HUES64 (cell line): Measurements from ENCODE around the gene KIF17. TPM values are rescaled to one million over a fixed set of nuclear protein-coding genes. Genes with fewer than 3 reads are reported as not detected.

ENCODE experiments used
- H3K27ac ChIP-seq: 2 replicates; pipeline ENCODE4 v1.7.0; 2013; ENCODE audit warnings: low read depth, low read length, inconsistent platforms
- H3K27me3 ChIP-seq: 2 replicates; pipeline ENCODE4 v1.6.1; 2013; ENCODE audit warnings: mild to moderate bottlenecking, low read length; ENCODE audit not compliant: insufficient read depth
- H3K36me3 ChIP-seq: 2 replicates; pipeline ENCODE4 v1.6.1; 2013; ENCODE audit warnings: mild to moderate bottlenecking, low read length; ENCODE audit not compliant: insufficient read depth
- H3K4me1 ChIP-seq: 2 replicates; pipeline ENCODE4 v1.6.1; 2013; ENCODE audit warnings: mild to moderate bottlenecking, low read length, moderate library complexity; ENCODE audit not compliant: insufficient read depth
- H3K4me3 ChIP-seq: 2 replicates; pipeline ENCODE4 v1.5.1; 2013; ENCODE audit warnings: mild to moderate bottlenecking, low read length, moderate library complexity
- H3K9ac ChIP-seq: 2 replicates; pipeline ENCODE4 v1.6.1; 2013; ENCODE audit warnings: mild to moderate bottlenecking, low read depth, low read length
- H3K9me3 ChIP-seq: 2 replicates; pipeline ENCODE4 v1.6.1; 2013; ENCODE audit warnings: low read depth, low read length; ENCODE audit not compliant: insufficient read depth
- WGBS: fragments of 150-250, 120-280 bp; methylation state at CpG from one replicate; pipeline ENCODE4 v1.1.7; 2013; ENCODE audit warnings: missing lambda C conversion rate; 5-methylcytosine and 5-hydroxymethylcytosine counted together
- polyA plus RNA-seq, 2 experiments: library from polyadenylated mRNA; stranded (reverse); fragments of 50-300 nt; gene quantifications; one replicate each; pipeline ENCODE4 v1.2.3, GENCODE V29; 2013

The KIF17 gene
- polyA plus RNA-seq (2013, experiment 1 of 2) = 3.4 TPM
- polyA plus RNA-seq (2013, experiment 2 of 2) = 5.7 TPM

GRCh38 chr1:20717452-20718342 lies at the start of gene KIF17:
Gene KIF17, minus strand, starts transcription at chr1:20718007. Its CDS starts 301 bp downstream, at chr1:20717706.
- H3K27me3 ChIP-seq = peaks cover 29% of the 10 kb centered on the region
- no peaks in the 10 kb centered on the region for H3K9me3 ChIP-seq
- WGBS = 3% methylated on average over 112 of the region's 112 CpGs
- H3K27ac ChIP-seq = no peak within 1 kb of the TSS; the same call in 1 of the 2 replicates
- H3K36me3 ChIP-seq = 0 out of 2 replicates have a peak, but pooled peaks cover 3% of the 10 kb centered on the region
- peak within 1 kb of the TSS; percentile 60; the same call in 1 of the 2 replicates for H3K9ac ChIP-seq
- no peaks in the 10 kb centered on the region for H3K4me1 ChIP-seq
- H3K4me3 ChIP-seq = peak within 1 kb of the TSS; percentile 69

DNA sequence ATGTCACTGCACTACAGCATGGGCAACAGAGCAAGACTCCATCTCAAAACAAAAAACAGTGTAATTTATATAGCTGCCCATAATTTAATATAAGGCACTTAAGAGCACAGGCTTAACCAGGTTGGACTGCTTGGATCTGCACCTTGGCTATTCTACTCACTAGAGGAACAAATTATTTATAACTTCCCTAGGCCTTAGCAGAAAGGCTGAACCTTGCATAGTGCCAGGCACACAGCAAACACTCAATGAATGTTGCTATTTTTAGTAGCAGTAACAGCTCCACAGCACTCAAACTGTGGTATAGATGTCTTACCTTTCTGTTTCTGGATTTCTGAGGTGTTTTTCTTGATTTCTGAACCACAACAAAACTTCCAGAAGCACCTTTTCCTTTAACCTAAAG lies 49.5 kb upstream of the KIF17 start:
- Histone ChIP-seq H3K9ac (no peak overlapping the region), H3K36me3 (peaks cover 99% of the 10 kb centered on the region), H3K4me3 (no peak overlapping the region), H3K27ac (no peak overlapping the region), H3K9me3 (no peaks in the 10 kb centered on the region), H3K27me3 (no peaks in the 10 kb centered on the region), H3K4me1 (peaks cover 3% of the 10 kb centered on the region; the same call in 1 of the 2 replicates)

DNA sequence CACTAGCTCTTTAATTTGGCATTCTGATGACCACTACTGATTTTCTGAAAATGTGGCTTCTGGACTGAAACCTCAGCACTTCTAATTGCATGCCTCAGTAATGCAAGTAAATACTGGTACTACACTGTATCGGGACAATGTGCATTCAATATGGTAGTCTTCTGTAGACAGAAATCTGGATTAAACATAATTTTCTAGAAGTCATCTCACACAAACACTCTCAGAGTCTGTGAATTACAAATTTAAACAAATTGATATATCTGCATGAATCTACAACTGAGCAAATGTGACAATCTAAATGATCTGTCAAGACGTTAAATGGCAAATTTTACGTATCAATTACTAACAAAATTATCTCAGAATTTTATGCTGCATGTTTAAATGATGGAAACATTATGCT lies 45.6 kb upstream of the KIF17 start:
- Histone ChIP-seq H3K27ac (no peak overlapping the region), H3K9me3 (no peaks in the 10 kb centered on the region), H3K4me3 (no peak overlapping the region), H3K27me3 (no peaks in the 10 kb centered on the region), H3K36me3 (peaks cover 98% of the 10 kb centered on the region), H3K9ac (no peak overlapping the region), H3K4me1 (peaks cover 3% of the 10 kb centered on the region; the same call in 1 of the 2 replicates)
- WGBS = 90% methylated on average over 2 of the region's 3 CpGs

GRCh38 chr1:20760322-20760721 lies 42.5 kb upstream of the KIF17 start:
- H3K4me3 ChIP-seq = no peak overlapping the region
- peaks cover 97% of the 10 kb centered on the region for H3K36me3 ChIP-seq
- no peaks in the 10 kb centered on the region for H3K27me3 ChIP-seq
- no peak overlapping the region for H3K27ac ChIP-seq
- WGBS = 96% methylated on average over 6 of the region's 6 CpGs
- H3K9me3 ChIP-seq = no peaks in the 10 kb centered on the region
- no peak overlapping the region for H3K9ac ChIP-seq
- H3K4me1 ChIP-seq = peaks cover 3% of the 10 kb centered on the region; the same call in 1 of the 2 replicates

DNA sequence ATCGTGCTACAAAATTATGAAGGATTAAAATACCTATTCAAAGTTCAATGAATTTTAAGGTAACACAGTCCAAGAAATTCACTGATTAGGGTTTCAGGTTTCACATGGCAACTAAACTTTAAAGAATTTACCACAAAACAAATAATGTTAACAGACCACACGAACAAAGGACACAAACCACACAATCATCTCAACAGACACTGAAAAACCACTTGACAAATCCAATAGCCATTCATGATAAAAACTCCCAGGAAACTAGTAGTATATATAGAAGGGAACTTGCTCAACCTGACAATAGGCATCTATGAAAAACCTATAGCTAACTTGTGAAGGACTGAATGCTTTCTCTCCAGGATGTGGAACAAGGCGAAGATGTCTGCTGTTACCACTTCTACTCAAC lies 35.8 kb upstream of the KIF17 start:
- Histone ChIP-seq H3K4me3 (no peak overlapping the region), H3K27ac (no peak overlapping the region), H3K27me3 (no peaks in the 10 kb centered on the region), H3K4me1 (0 out of 2 replicates have a peak, but pooled peaks cover 5% of the 10 kb centered on the region), H3K9me3 (no peaks in the 10 kb centered on the region), H3K9ac (no peak overlapping the region), H3K36me3 (peaks cover 86% of the 10 kb centered on the region)
- 96% methylated on average over 2 of the region's 3 CpGs for WGBS

DNA sequence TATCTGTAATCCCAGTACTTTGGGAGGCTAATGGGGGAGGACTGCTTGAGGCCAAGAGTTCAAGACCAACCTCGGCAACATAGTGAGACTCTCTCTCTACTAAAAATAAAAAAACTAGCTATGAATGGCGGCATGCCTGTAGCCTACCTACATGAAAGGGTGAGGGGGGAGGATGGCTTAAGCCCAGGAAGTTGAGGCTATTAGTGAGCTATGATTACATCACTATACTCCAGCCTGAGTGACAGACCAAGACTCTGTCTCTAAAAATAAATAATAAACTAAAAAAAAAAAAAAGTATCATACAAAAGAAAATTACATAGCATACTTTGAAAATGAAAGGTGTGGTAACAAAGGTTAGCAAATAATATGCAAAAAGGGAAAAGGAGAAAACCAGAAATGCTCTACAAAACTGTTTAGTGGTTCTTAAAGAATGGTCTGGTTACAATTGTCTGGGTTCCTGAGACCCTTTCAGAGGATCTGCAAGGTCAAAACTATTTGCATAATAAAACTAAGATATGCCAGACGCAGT lies 33.7 kb upstream of the KIF17 start:
- Histone ChIP-seq H3K9ac (no peak overlapping the region), H3K9me3 (no peaks in the 10 kb centered on the region), H3K4me1 (0 out of 2 replicates have a peak, but pooled peaks cover 5% of the 10 kb centered on the region), H3K36me3 (peaks cover 89% of the 10 kb centered on the region), H3K27ac (no peak overlapping the region), H3K27me3 (no peaks in the 10 kb centered on the region), H3K4me3 (no peak overlapping the region)
- WGBS = 65% methylated on average over 1 of the region's 3 CpGs

- H3K4me1 ChIP-seq = no peaks in the 10 kb centered on the region
- H3K9ac ChIP-seq = no peak overlapping the region
- H3K9me3 ChIP-seq = no peaks in the 10 kb centered on the region
- H3K27me3 ChIP-seq = no peaks in the 10 kb centered on the region
- peaks cover 93% of the 10 kb centered on the region for H3K36me3 ChIP-seq
- no peak overlapping the region for H3K27ac ChIP-seq
- no peak overlapping the region for H3K4me3 ChIP-seq
Measured at GRCh38 chr1:20742671-20743070, 24.9 kb upstream of the KIF17 start.

DNA sequence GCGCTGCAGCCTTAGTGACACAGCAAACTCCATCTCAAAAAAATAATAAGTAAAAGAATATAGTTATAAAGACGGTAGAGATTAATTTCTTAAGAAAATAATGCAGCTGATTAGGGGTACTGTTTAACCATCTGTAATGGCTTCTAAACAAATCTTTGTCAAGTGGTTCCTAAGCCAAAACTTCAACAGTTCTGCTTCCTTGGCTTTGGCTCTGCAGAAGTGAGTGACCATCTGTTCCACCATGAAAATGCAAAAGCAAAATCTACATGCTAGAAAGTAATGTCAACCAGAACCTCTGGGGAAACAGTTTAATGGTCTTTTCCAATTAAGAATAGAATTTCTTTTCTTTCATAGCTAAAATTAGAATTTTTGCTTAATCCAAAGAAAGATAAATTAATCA lies 23.0 kb upstream of the KIF17 start:
- Histone ChIP-seq H3K4me1 (no peaks in the 10 kb centered on the region), H3K36me3 (peaks cover 74% of the 10 kb centered on the region), H3K27ac (no peak overlapping the region), H3K9ac (no peak overlapping the region), H3K27me3 (no peaks in the 10 kb centered on the region), H3K9me3 (no peaks in the 10 kb centered on the region), H3K4me3 (no peak overlapping the region)
- 100% methylated on average over 1 of the region's 2 CpGs for WGBS

- Histone ChIP-seq H3K9ac (no peak overlapping the region), H3K4me3 (no peak overlapping the region), H3K9me3 (no peaks in the 10 kb centered on the region), H3K27ac (no peak overlapping the region), H3K36me3 (peaks cover 59% of the 10 kb centered on the region), H3K27me3 (peaks cover under 1% of the 10 kb centered on the region; the same call in 1 of the 2 replicates), H3K4me1 (no peaks in the 10 kb centered on the region)
- WGBS = 88% methylated on average over 2 of the region's 2 CpGs
Measured at GRCh38 chr1:20739225-20739624, 21.4 kb upstream of the KIF17 start.

DNA sequence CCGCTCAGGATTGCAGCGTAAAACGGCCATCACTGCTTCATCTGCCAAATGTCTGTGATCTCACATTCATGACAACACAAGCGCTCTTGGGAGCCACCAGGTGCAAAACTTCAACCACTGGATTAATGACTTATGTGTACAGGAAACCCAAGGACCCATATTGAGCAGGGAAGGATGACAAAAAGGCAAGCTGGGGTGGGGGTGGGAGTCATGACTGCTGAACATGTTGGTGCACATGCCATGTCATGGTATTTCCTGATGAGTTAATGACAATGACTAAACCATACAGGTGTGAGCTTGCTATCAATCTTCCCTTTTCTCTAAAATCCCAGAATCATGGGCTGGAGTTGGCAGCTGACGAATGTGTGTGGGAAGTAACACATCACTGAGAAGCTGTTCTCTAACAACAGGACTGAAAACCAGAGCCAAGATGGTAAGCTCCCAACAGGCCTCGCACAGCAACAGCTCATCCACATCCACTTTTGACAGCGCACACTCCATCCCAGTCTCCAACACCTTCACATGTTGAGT lies 17.8 kb upstream of the KIF17 start:
- 91% methylated on average over 7 of the region's 7 CpGs for WGBS
- Histone ChIP-seq H3K4me1 (peaks cover 6% of the 10 kb centered on the region; the same call in 1 of the 2 replicates), H3K36me3 (peaks cover 23% of the 10 kb centered on the region), H3K27ac (no peak overlapping the region), H3K9ac (no peak overlapping the region), H3K4me3 (no peak overlapping the region), H3K9me3 (no peaks in the 10 kb centered on the region), H3K27me3 (peaks cover 34% of the 10 kb centered on the region)

DNA sequence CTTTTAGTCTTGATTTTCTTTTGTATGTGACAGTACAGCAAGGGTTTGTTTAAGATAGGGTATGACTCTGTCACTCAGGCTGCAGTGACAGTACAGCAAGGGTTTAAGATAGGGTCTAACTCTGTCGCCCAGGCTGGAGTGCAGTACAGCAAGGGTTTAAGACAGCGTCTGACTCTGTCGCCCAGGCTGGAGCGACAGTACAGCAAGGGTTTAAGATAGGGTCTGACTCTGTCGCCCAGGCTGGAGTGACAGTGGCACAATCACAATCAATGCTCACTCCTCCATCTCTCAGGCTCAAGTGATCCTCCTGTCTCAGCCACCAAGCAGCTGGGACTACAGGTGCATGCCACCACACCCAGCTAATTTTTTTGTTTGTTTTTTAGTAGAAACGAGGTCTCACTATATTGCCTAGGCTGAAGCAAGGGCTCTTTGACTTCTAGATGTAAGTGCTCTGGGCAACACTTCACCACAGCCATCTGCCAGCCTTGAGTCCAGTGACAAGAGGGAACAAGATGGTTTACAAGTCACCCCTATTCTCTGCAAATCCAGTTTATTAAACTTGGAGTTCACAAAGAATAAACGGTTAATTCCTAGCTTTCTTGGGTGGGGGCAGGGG lies 15.7 kb upstream of the KIF17 start:
- Histone ChIP-seq H3K9me3 (no peaks in the 10 kb centered on the region), H3K27ac (no peak overlapping the region), H3K36me3 (peaks cover 5% of the 10 kb centered on the region; the same call in 1 of the 2 replicates), H3K9ac (no peak overlapping the region), H3K4me1 (peaks cover 15% of the 10 kb centered on the region), H3K27me3 (peaks cover 49% of the 10 kb centered on the region), H3K4me3 (peak overlapping the region; percentile 55)
- WGBS = 47% methylated on average over 7 of the region's 7 CpGs
